Stimulated activated naive CD8-positive, alpha-beta T cell treated with anti-CD3 and anti-CD28 coated beads, Interleukin-15, amount 100 ng/mL, for 72 hours (primary cell): ENCODE measurements around the gene TNS2.
"Not testable (repeated sequence)": the region's sequence is repeated elsewhere in the genome, so short reads cannot be mapped to it uniquely, and the experiment has no call there.

Experiments
- ATAC-seq: fragments of 150-1000 bp; cut with Tn5 transposase; 2 replicates; pipeline ENCODE4 v1.10.0; 2021; ENCODE audit warnings: mild to moderate bottlenecking, moderate library complexity
- DNase-seq, 2 donors: peaks; one replicate each; pipeline ENCODE4 v3.0.0; 2021 to 2022
- H3K27ac Mint-ChIP-seq, 2 donors: one replicate each; pipeline ENCODE4 v1.8.0; 2022; ENCODE audit warnings: mild to moderate bottlenecking in 2 of 2, mixed read lengths in 2 of 2, moderate library complexity in 2 of 2
- H3K27me3 Mint-ChIP-seq: one replicate; pipeline ENCODE4 v1.8.0; 2022; ENCODE audit warnings: mixed read lengths
- H3K4me1 Mint-ChIP-seq: one replicate; pipeline ENCODE4 v1.8.0; 2022; ENCODE audit warnings: mild to moderate bottlenecking, mixed read lengths
- H3K4me3 Mint-ChIP-seq, 2 donors: one replicate each; pipeline ENCODE4 v1.8.0; 2022; ENCODE audit warnings: mild to moderate bottlenecking in 2 of 2, mixed read lengths in 2 of 2, moderate library complexity in 1 of 2
- H3K9me3 Mint-ChIP-seq, 2 donors: one replicate each; pipeline ENCODE4 v1.8.0; 2022; ENCODE audit warnings: mixed read lengths in 2 of 2

Gene TNS2

GRCh38 chr12:53049571-53050318 lies at the start of gene TNS2:
Gene TNS2, plus strand, starts transcription at chr12:53050065. Its CDS starts 121 bp downstream, at chr12:53050186.
- H3K4me3 Mint-ChIP-seq, result peak within 1 kb of the TSS in 1 of 2 donors; percentile 59
- DNase-seq (no peak), ATAC-seq (no peak)
- no peaks in the 10 kb centered on the region for H3K9me3 Mint-ChIP-seq
- H3K4me1 Mint-ChIP-seq, result peaks cover 75% of the 10 kb centered on the region
- peaks cover 18% of the 10 kb centered on the region for H3K27me3 Mint-ChIP-seq
- peak within 1 kb of the TSS; percentile 23 to 25 for H3K27ac Mint-ChIP-seq

GRCh38 chr12:53004178-53004577 lies 45.7 kb upstream of the TNS2 start:
- H3K4me3 Mint-ChIP-seq, result no peak overlapping the region
- no peaks in the 10 kb centered on the region for H3K27me3 Mint-ChIP-seq

GRCh38 chr12:53004582-53004981 lies 45.3 kb upstream of the TNS2 start:
- no peaks in the 10 kb centered on the region for H3K9me3 Mint-ChIP-seq
- H3K4me3 Mint-ChIP-seq, result peak overlapping the region in 1 of 2 donors; percentile 13
- no peak overlapping the region for H3K27ac Mint-ChIP-seq
- ATAC-seq (no peak), DNase-seq (no peak)
- H3K4me1 Mint-ChIP-seq, result peaks cover 32% of the 10 kb centered on the region
- H3K27me3 Mint-ChIP-seq, result no peaks in the 10 kb centered on the region

More at GRCh38 chr12:53004178-53004577, 45.7 kb upstream of the TNS2 start:
- DNase-seq (no peak), ATAC-seq (no peak)
- Mint-ChIP-seq H3K9me3 (no peaks in the 10 kb centered on the region), H3K4me1 (peaks cover 31% of the 10 kb centered on the region), H3K27ac (no peak overlapping the region)

GRCh38 chr12:53005215-53005985 lies 44.5 kb upstream of the TNS2 start:
- ATAC-seq (no peak), DNase-seq (no peak)
- Mint-ChIP-seq H3K27ac (peak overlapping the region; percentile 81 to 83), H3K4me1 (peaks cover 40% of the 10 kb centered on the region), H3K9me3 (no peaks in the 10 kb centered on the region), H3K27me3 (no peaks in the 10 kb centered on the region), H3K4me3 (peak overlapping the region; percentile 98 to 100)

- DNase-seq (peak; percentile 99 to 100), ATAC-seq (peak; percentile 97)
- H3K27ac Mint-ChIP-seq, result peak within 1 kb of the TSS; percentile 98 to 100
- H3K9me3 Mint-ChIP-seq, result no peaks in the 10 kb centered on the region
- H3K4me3 Mint-ChIP-seq, result peak within 1 kb of the TSS; percentile 98 to 100
- H3K4me1 Mint-ChIP-seq, result peaks cover 44% of the 10 kb centered on the region
- H3K27me3 Mint-ChIP-seq, result no peaks in the 10 kb centered on the region
Observed at GRCh38 chr12:53005986-53006809, 43.7 kb upstream of the TNS2 start, which contains the start of gene EIF4B. Gene EIF4B, plus strand, starts transcription at chr12:53006456. Its CDS starts 28 bp downstream, at chr12:53006484.

GRCh38 chr12:53006810-53007309 lies 43.0 kb upstream of the TNS2 start:
- peak overlapping the region; percentile 98 to 100 for H3K4me3 Mint-ChIP-seq
- ATAC-seq (peak; percentile 52), DNase-seq (peak; percentile 65 to 75)
- no peaks in the 10 kb centered on the region for H3K9me3 Mint-ChIP-seq
- H3K27me3 Mint-ChIP-seq, result no peaks in the 10 kb centered on the region
- peak overlapping the region; percentile 98 to 100 for H3K27ac Mint-ChIP-seq
- peaks cover 51% of the 10 kb centered on the region for H3K4me1 Mint-ChIP-seq

GRCh38 chr12:53007343-53007742 lies 42.5 kb upstream of the TNS2 start:
- peaks cover 56% of the 10 kb centered on the region for H3K4me1 Mint-ChIP-seq

GRCh38 chr12:53008760-53009159 lies 41.1 kb upstream of the TNS2 start:
- DNase-seq, result not testable (repeated sequence)

More at GRCh38 chr12:53007343-53007742, 42.5 kb upstream of the TNS2 start:
- no peaks in the 10 kb centered on the region for H3K27me3 Mint-ChIP-seq
- ATAC-seq, result no peak
- peak overlapping the region; percentile 79 to 100 for H3K27ac Mint-ChIP-seq
- peak overlapping the region; percentile 98 to 100 for H3K4me3 Mint-ChIP-seq
- no peaks in the 10 kb centered on the region for H3K9me3 Mint-ChIP-seq
- DNase-seq, result no peak

GRCh38 chr12:53010955-53011354 lies 38.9 kb upstream of the TNS2 start:
- DNase-seq, result no peak
- Mint-ChIP-seq H3K4me1 (peaks cover 76% of the 10 kb centered on the region), H3K4me3 (peak overlapping the region in 1 of 2 donors; percentile 98), H3K27me3 (no peaks in the 10 kb centered on the region), H3K9me3 (no peaks in the 10 kb centered on the region), H3K27ac (no peak overlapping the region)
- no peak for ATAC-seq

More at GRCh38 chr12:53008760-53009159, 41.1 kb upstream of the TNS2 start:
- ATAC-seq, H3K9me3 Mint-ChIP-seq, H3K27me3 Mint-ChIP-seq: not testable (repeated sequence)
- H3K4me1 Mint-ChIP-seq, result peaks cover 69% of the 10 kb centered on the region
- peak overlapping the region; percentile 98 to 100 for H3K4me3 Mint-ChIP-seq
- peak overlapping the region in 1 of 2 donors; percentile 90 for H3K27ac Mint-ChIP-seq

- H3K27ac Mint-ChIP-seq, result peak overlapping the region in 1 of 2 donors; percentile 15
- no peak for DNase-seq
- H3K4me3 Mint-ChIP-seq, result peak overlapping the region; percentile 21 to 53
- no peaks in the 10 kb centered on the region for H3K27me3 Mint-ChIP-seq
- H3K9me3 Mint-ChIP-seq, result no peaks in the 10 kb centered on the region
- no peak for ATAC-seq
- H3K4me1 Mint-ChIP-seq, result peaks cover 74% of the 10 kb centered on the region
Observed at GRCh38 chr12:53011889-53012288, 38.0 kb upstream of the TNS2 start.

- Mint-ChIP-seq H3K27ac (peak overlapping the region in 1 of 2 donors; percentile 67), H3K4me3 (peak overlapping the region in 1 of 2 donors; percentile 6), H3K4me1 (peaks cover 65% of the 10 kb centered on the region), H3K9me3 (no peaks in the 10 kb centered on the region), H3K27me3 (no peaks in the 10 kb centered on the region)
- DNase-seq (no peak), ATAC-seq (no peak)
Observed at GRCh38 chr12:53012928-53013327, 36.9 kb upstream of the TNS2 start.

GRCh38 chr12:53014709-53015108 lies 35.2 kb upstream of the TNS2 start:
- no peaks in the 10 kb centered on the region for H3K27me3 Mint-ChIP-seq
- H3K4me3 Mint-ChIP-seq, result no peak overlapping the region
- peaks cover 53% of the 10 kb centered on the region for H3K4me1 Mint-ChIP-seq
- H3K9me3 Mint-ChIP-seq, result no peaks in the 10 kb centered on the region
- DNase-seq, result no peak
- no peak for ATAC-seq
- H3K27ac Mint-ChIP-seq, result peak overlapping the region in 1 of 2 donors; percentile 33

- Mint-ChIP-seq H3K27ac (peak overlapping the region in 1 of 2 donors; percentile 16), H3K4me3 (no peak overlapping the region), H3K4me1 (peaks cover 9% of the 10 kb centered on the region), H3K9me3 (no peaks in the 10 kb centered on the region), H3K27me3 (no peaks in the 10 kb centered on the region)
- DNase-seq (no peak), ATAC-seq (no peak)
Observed at GRCh38 chr12:53025250-53025649, 24.6 kb upstream of the TNS2 start.

GRCh38 chr12:53027014-53027413 lies 22.9 kb upstream of the TNS2 start:
- not testable (repeated sequence) for H3K4me1 Mint-ChIP-seq, DNase-seq, ATAC-seq, H3K4me3 Mint-ChIP-seq, H3K27me3 Mint-ChIP-seq, H3K27ac Mint-ChIP-seq, H3K9me3 Mint-ChIP-seq

GRCh38 chr12:53031616-53032015 lies 18.2 kb upstream of the TNS2 start:
- DNase-seq, result no peak
- Mint-ChIP-seq H3K27ac (no peak overlapping the region), H3K27me3 (no peaks in the 10 kb centered on the region), H3K4me3 (no peak overlapping the region), H3K9me3 (no peaks in the 10 kb centered on the region), H3K4me1 (peaks cover 19% of the 10 kb centered on the region)
- ATAC-seq, result no peak
